WTC11 (cell line): Measurements from ENCODE around the gene VWF. TPM values are rescaled to one million over a fixed set of nuclear protein-coding genes. Genes with fewer than 3 reads are reported as not detected.
"Not testable (repeated sequence)": the region's sequence is repeated elsewhere in the genome, so short reads cannot be mapped to it uniquely, and the experiment has no call there.

Experiments
- ATAC-seq: fragments of 200-7000 bp; cut with Tn5 transposase; 2 replicates; pipeline ENCODE4 v1.10.0; 2021; ENCODE audit warnings: mild to moderate bottlenecking, moderate library complexity
- CTCF ChIA-PET: fragments of 300-600 bp; sonication (Branson Sonifier 250); formaldehyde crosslinking; loops from one replicate; lab custom pipeline; 2021; ENCODE audit warnings: antibody characterized with exemption; lab: Charles Lee
- POLR2A ChIA-PET: fragments of 350-600 bp; sonication (Branson Sonifier 250); formaldehyde crosslinking; loops from one replicate; lab custom pipeline; 2021; ENCODE audit warnings: antibody characterized with exemption; lab: Charles Lee
- DNase-seq: peaks from one replicate; pipeline ENCODE4 v3.0.0; 2021; ENCODE audit warnings: low spot score
- H3K27ac Mint-ChIP-seq: 2 replicates; pipeline ENCODE4 v1.8.0; 2021; ENCODE audit warnings: mixed read lengths
- H3K27me3 Mint-ChIP-seq: 2 replicates; pipeline ENCODE4 v1.8.0; 2021; ENCODE audit warnings: low read depth, mild to moderate bottlenecking, moderate library complexity, mixed read lengths
- H3K36me3 Mint-ChIP-seq: 2 replicates; pipeline ENCODE4 v1.8.0; 2021; ENCODE audit warnings: mixed read lengths
- H3K4me1 Mint-ChIP-seq: 2 replicates; pipeline ENCODE4 v1.8.0; 2022; ENCODE audit warnings: mixed read lengths
- H3K4me3 Mint-ChIP-seq: 2 replicates; pipeline ENCODE4 v1.8.0; 2021; ENCODE audit warnings: mild to moderate bottlenecking, moderate library complexity, mixed read lengths
- H3K9me3 Mint-ChIP-seq: 2 replicates; pipeline ENCODE4 v1.8.0; 2021; ENCODE audit warnings: mixed read lengths
- ETV6 ChIP-seq: sonication (generic); formaldehyde crosslinking; IDR thresholded peaks from 2 replicates; pipeline ENCODE4 v1.8.1; 2022; ENCODE audit warnings: mild to moderate bottlenecking, missing genetic modification reagents
- FOXP4 ChIP-seq: sonication (generic); formaldehyde crosslinking; IDR thresholded peaks from 2 replicates; pipeline ENCODE4 v1.8.0; 2022; ENCODE audit warnings: mild to moderate bottlenecking, missing genetic modification reagents
- HMGA2 ChIP-seq: fragments of 250-450 bp; sonication (Bioruptor Pico); IDR thresholded peaks from 2 replicates; pipeline ENCODE4 v1.4.0; 2021; ENCODE audit warnings: mild to moderate bottlenecking, moderate library complexity
- NR1H2 ChIP-seq: sonication (generic); formaldehyde crosslinking; IDR thresholded peaks from 2 replicates; pipeline ENCODE4 v1.9.0; 2021; ENCODE audit warnings: mild to moderate bottlenecking, moderate library complexity, missing genetic modification reagents
- RELA ChIP-seq: sonication (generic); formaldehyde crosslinking; IDR thresholded peaks from 2 replicates; pipeline ENCODE4 v1.8.1; 2022; ENCODE audit warnings: missing genetic modification reagents, mild to moderate bottlenecking, borderline replicate concordance
- TEAD4 ChIP-seq: sonication (generic); formaldehyde crosslinking; IDR thresholded peaks from 2 replicates; pipeline ENCODE4 v1.8.0; 2022; ENCODE audit warnings: mild to moderate bottlenecking, missing genetic modification reagents
- USF2 ChIP-seq: sonication (generic); formaldehyde crosslinking; IDR thresholded peaks from 2 replicates; pipeline ENCODE4 v1.8.1; 2023; ENCODE audit warnings: mild to moderate bottlenecking, missing genetic modification reagents, moderate library complexity
- ZBTB21 ChIP-seq: sonication (generic); formaldehyde crosslinking; IDR thresholded peaks from 2 replicates; pipeline ENCODE4 v1.8.1; 2023; ENCODE audit warnings: mild to moderate bottlenecking, missing genetic modification reagents, borderline replicate concordance
- ZNF121 ChIP-seq: sonication (generic); formaldehyde crosslinking; IDR thresholded peaks from 2 replicates; pipeline ENCODE4 v1.8.0; 2023; ENCODE audit warnings: missing genetic modification reagents
- ZSCAN18 ChIP-seq: fragments of 250-450 bp; sonication (Bioruptor Pico); IDR thresholded peaks from 2 replicates; pipeline ENCODE4 v2.1.2; 2022; ENCODE audit warnings: mild to moderate bottlenecking, moderate library complexity
- total RNA-seq: library from RNA; stranded (reverse); gene quantifications from 3 replicates; pipeline ENCODE4 v1.2.3, GENCODE V29; 2021

VWF gene
- total RNA-seq, 1 experiment from 2014 or later: 0.48 TPM

- H3K27ac Mint-ChIP-seq, H3K27me3 Mint-ChIP-seq: not testable (repeated sequence)
- CTCF ChIA-PET: interaction anchor here (0.6 to 1.4 kb wide), 2 partner anchors 12 to 37 kb away, joined by 3 to 4 read pairs; no protein-coding TSS in a partner anchor
Measured at GRCh38 chr12:6025703-6026298, 98.7 kb downstream of the VWF start.

GRCh38 chr12:6024066-6024465 lies 100.4 kb downstream of the VWF start:
- H3K4me1 Mint-ChIP-seq, CTCF ChIA-PET, H3K27ac Mint-ChIP-seq, H3K27me3 Mint-ChIP-seq, POLR2A ChIA-PET, H3K4me3 Mint-ChIP-seq, ATAC-seq, H3K36me3 Mint-ChIP-seq, DNase-seq: not testable (repeated sequence)
- peaks cover 20% of the 10 kb centered on the region for H3K9me3 Mint-ChIP-seq

More at GRCh38 chr12:6025703-6026298, 98.7 kb downstream of the VWF start:
- H3K9me3 Mint-ChIP-seq: peaks cover 20% of the 10 kb centered on the region
- ATAC-seq, H3K4me3 Mint-ChIP-seq, DNase-seq, H3K4me1 Mint-ChIP-seq, POLR2A ChIA-PET, H3K36me3 Mint-ChIP-seq: not testable (repeated sequence)

- TF ChIP-seq ETV6: no peak
- TF ChIP-seq ZSCAN18: no peak
- no peak for TF ChIP-seq HMGA2 (CRISPR knock-in tag)
- TF ChIP-seq NR1H2 (CRISPR knock-in tag): no peak
- TF ChIP-seq USF2 (CRISPR knock-in tag): no peak
- no peak for TF ChIP-seq TEAD4 (CRISPR knock-in tag)
- TF ChIP-seq ZNF121 (CRISPR knock-in tag): no peak
- ATAC-seq (no peak), DNase-seq (no peak)
- Mint-ChIP-seq H3K36me3 (no peaks in the 10 kb centered on the region), H3K4me3 (no peak overlapping the region), H3K9me3 (no peaks in the 10 kb centered on the region), H3K27me3 (no peaks in the 10 kb centered on the region; the same call in 1 of the 2 replicates), H3K27ac (no peak overlapping the region), H3K4me1 (no peaks in the 10 kb centered on the region)
- POLR2A ChIA-PET: no interaction called here
- CTCF ChIA-PET: interaction anchor here (1.1 to 1.3 kb wide), 2 partner anchors 17 to 32 kb away, joined by 3 to 6 read pairs; no protein-coding TSS in a partner anchor
Measured at GRCh38 chr12:6020930-6021329, 103.5 kb downstream of the VWF start.

GRCh38 chr12:6020511-6020910 lies 104.0 kb downstream of the VWF start:
- H3K9me3 Mint-ChIP-seq, H3K4me3 Mint-ChIP-seq, POLR2A ChIA-PET, DNase-seq, H3K27me3 Mint-ChIP-seq, H3K27ac Mint-ChIP-seq, H3K36me3 Mint-ChIP-seq, H3K4me1 Mint-ChIP-seq, ATAC-seq: not testable (repeated sequence)
- CTCF ChIA-PET: interaction anchor here (1.3 kb wide), 1 partner anchor 32 kb away, joined by 6 read pairs; no protein-coding TSS in a partner anchor

GRCh38 chr12:6019256-6019655 lies 105.2 kb downstream of the VWF start:
- CTCF ChIA-PET, H3K36me3 Mint-ChIP-seq, H3K27ac Mint-ChIP-seq, POLR2A ChIA-PET, H3K27me3 Mint-ChIP-seq, H3K4me3 Mint-ChIP-seq, DNase-seq, ATAC-seq, H3K4me1 Mint-ChIP-seq, H3K9me3 Mint-ChIP-seq: not testable (repeated sequence)

GRCh38 chr12:6018265-6018664 lies 106.2 kb downstream of the VWF start:
- H3K4me1 Mint-ChIP-seq: no peaks in the 10 kb centered on the region
- CTCF ChIA-PET: interaction anchor here (1.1 to 2.4 kb wide), 2 partner anchors 19 to 30 kb away, joined by 7 to 10 read pairs; no protein-coding TSS in a partner anchor
- POLR2A ChIA-PET: no interaction called here
- TF ChIP-seq ZBTB21 (CRISPR knock-in tag) (no peak), RELA (no peak), FOXP4 (CRISPR knock-in tag) (no peak)
- H3K9me3 Mint-ChIP-seq: no peaks in the 10 kb centered on the region
- no peak for ATAC-seq
- H3K4me3 Mint-ChIP-seq: no peak overlapping the region
- no peak overlapping the region for H3K27ac Mint-ChIP-seq
- no peaks in the 10 kb centered on the region; the same call in 1 of the 2 replicates for H3K27me3 Mint-ChIP-seq
- DNase-seq: no peak
- H3K36me3 Mint-ChIP-seq: no peaks in the 10 kb centered on the region
